Sigmoid colon (tissue), 3 donors: Measurements from ENCODE around the gene TRAPPC2.

Source experiments
- POLR2A ChIP-seq, 2 donors: fragments of 450-650 bp; IDR thresholded peaks; one replicate each; pipeline ENCODE4 v1.6.1; 2016; ENCODE audit warnings: antibody characterized with exemption in 2 of 2, mild to moderate bottlenecking in 2 of 2, moderate library complexity in 2 of 2
- TF ChIP-seq, protein P1 (sequence below), 4 experiments: fragments of 450-650 bp in 3 of 4; fragments of 200-600 bp in 1 of 4; IDR thresholded peaks; one replicate each; pipeline ENCODE4 v1.5.1; 2016 to 2019; ENCODE audit warnings: antibody characterized with exemption in 4 of 4, mild to moderate bottlenecking in 3 of 4, moderate library complexity in 2 of 4

DNA sequence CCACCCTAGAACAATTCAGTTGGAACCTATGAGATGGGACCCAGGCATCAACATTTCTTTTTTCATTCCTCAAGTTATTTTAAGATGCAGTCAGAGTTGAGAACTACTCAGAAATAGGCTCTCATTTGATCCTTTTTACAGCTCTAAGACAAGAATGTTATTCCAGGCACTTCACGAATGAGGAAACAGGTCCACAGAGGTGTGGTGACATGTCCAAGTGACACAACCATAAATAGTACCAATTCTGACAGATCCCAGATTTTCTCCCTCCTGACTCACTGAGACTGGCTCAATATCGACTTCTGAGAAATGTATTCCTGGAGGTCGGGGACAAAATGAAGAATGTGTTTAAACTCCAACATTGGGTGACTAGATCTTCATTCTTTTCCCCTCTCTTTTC lies 70.4 kb downstream of the TRAPPC2 start:
- TF ChIP-seq, protein P1, sequence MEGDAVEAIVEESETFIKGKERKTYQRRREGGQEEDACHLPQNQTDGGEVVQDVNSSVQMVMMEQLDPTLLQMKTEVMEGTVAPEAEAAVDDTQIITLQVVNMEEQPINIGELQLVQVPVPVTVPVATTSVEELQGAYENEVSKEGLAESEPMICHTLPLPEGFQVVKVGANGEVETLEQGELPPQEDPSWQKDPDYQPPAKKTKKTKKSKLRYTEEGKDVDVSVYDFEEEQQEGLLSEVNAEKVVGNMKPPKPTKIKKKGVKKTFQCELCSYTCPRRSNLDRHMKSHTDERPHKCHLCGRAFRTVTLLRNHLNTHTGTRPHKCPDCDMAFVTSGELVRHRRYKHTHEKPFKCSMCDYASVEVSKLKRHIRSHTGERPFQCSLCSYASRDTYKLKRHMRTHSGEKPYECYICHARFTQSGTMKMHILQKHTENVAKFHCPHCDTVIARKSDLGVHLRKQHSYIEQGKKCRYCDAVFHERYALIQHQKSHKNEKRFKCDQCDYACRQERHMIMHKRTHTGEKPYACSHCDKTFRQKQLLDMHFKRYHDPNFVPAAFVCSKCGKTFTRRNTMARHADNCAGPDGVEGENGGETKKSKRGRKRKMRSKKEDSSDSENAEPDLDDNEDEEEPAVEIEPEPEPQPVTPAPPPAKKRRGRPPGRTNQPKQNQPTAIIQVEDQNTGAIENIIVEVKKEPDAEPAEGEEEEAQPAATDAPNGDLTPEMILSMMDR (IDR thresholded peaks at IDR 0.05) = no peak
- TF ChIP-seq POLR2A (IDR thresholded peaks at IDR 0.05) = no peak
